Measurements from ENCODE around the gene RPUSD4. TPM values are rescaled to one million over a fixed set of nuclear protein-coding genes. Genes with fewer than 3 reads are reported as not detected.
A peak's percentile ranks its signal among the peaks of the same experiment; 100 is the strongest.

The RPUSD4 gene
- total RNA-seq, 1 donor from 2014 or later, result 7.3 TPM

DNA sequence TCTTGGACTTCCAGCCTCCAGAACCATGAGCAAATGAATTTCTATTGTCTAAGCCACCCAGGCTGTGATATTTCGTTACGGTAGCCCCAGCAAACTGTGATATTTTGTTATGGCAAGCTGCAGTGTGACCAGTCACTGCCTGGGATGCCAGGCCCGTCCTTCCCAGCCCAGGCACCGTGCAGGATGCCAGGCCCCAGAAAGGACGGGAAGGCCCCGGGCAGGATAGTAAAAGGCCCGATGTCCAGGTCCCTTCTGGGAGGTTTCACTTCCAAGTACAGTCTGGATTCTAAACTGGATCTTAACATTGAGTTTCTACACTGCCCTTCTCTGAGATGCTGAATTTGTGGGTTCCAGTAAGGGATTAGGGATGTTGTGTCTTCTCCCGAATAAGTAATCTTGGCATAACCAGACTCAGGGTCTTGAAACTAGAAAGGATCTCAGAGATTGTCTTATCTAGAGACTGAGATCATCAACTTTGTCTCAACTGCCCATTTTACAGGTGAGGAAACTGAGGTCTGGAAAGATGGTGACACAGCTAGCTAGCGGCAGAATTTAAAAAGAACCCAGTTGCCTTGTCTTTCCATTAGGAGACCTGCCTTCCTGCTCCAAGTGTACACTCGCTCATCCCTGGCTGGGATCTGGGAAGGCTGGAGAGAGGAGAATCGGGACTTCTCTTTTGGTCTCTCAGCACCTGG lies 19.9 kb downstream of the RPUSD4 start:
- intact Hi-C loops (cut with DNase I), result loop anchor here (5.0 kb wide), 1 partner anchor 249 kb away; no protein-coding TSS in a partner anchor

DNA sequence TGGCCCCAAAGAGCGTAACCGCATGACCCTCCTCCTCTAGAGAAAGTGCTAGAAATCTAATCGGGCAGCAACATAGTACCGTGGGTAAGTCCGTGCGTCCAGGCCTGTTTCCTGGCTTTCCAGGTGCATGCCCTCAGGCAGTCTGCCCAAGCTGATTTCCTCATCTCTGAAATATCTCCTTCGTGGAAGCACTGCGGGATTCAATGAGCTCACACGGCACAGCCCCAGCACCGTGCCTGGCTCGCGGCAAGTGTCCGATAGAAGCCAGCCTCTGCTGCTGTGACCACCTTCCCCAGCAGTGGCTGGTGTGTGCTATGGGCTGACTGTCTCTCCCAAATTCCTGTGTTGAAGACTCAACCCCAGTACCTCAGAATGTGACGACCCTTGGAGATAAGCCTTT lies 20.7 kb downstream of the RPUSD4 start:
- no peak overlapping the region for H3K4me3 ChIP-seq
- peaks cover 0 to 15% of the 10 kb centered on the region in 2 donors for H3K36me3 ChIP-seq
- H3K27me3 ChIP-seq, result no peaks in the 10 kb centered on the region
- no peak for DNase-seq (ENCODE audit: low spot score in 2 of 2)
- no peak overlapping the region for H3K27ac ChIP-seq
- H3K9me3 ChIP-seq, result no peaks in the 10 kb centered on the region
- H3K4me1 ChIP-seq, result no peaks in the 10 kb centered on the region
- intact Hi-C loops (cut with DNase I), result loop anchor here (5.0 kb wide), 1 partner anchor 248 kb away; no protein-coding TSS in a partner anchor
- TF ChIP-seq, protein P1, sequence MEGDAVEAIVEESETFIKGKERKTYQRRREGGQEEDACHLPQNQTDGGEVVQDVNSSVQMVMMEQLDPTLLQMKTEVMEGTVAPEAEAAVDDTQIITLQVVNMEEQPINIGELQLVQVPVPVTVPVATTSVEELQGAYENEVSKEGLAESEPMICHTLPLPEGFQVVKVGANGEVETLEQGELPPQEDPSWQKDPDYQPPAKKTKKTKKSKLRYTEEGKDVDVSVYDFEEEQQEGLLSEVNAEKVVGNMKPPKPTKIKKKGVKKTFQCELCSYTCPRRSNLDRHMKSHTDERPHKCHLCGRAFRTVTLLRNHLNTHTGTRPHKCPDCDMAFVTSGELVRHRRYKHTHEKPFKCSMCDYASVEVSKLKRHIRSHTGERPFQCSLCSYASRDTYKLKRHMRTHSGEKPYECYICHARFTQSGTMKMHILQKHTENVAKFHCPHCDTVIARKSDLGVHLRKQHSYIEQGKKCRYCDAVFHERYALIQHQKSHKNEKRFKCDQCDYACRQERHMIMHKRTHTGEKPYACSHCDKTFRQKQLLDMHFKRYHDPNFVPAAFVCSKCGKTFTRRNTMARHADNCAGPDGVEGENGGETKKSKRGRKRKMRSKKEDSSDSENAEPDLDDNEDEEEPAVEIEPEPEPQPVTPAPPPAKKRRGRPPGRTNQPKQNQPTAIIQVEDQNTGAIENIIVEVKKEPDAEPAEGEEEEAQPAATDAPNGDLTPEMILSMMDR (IDR thresholded peaks at IDR 0.05), result no peak

More for the DNA sequence above, 19.9 kb downstream of the RPUSD4 start:
- no peak overlapping the region for H3K4me3 ChIP-seq
- H3K9me3 ChIP-seq, result no peaks in the 10 kb centered on the region
- no peaks in the 10 kb centered on the region for H3K27me3 ChIP-seq
- peaks cover 0 to 21% of the 10 kb centered on the region in 2 donors for H3K36me3 ChIP-seq
- H3K27ac ChIP-seq, result peak overlapping the region in 1 of 2 donors; percentile 48
- no peaks in the 10 kb centered on the region for H3K4me1 ChIP-seq
- no peak for DNase-seq (ENCODE audit: low spot score in 2 of 2)
- TF ChIP-seq, protein P1 (IDR thresholded peaks at IDR 0.05), result no peak

DNA sequence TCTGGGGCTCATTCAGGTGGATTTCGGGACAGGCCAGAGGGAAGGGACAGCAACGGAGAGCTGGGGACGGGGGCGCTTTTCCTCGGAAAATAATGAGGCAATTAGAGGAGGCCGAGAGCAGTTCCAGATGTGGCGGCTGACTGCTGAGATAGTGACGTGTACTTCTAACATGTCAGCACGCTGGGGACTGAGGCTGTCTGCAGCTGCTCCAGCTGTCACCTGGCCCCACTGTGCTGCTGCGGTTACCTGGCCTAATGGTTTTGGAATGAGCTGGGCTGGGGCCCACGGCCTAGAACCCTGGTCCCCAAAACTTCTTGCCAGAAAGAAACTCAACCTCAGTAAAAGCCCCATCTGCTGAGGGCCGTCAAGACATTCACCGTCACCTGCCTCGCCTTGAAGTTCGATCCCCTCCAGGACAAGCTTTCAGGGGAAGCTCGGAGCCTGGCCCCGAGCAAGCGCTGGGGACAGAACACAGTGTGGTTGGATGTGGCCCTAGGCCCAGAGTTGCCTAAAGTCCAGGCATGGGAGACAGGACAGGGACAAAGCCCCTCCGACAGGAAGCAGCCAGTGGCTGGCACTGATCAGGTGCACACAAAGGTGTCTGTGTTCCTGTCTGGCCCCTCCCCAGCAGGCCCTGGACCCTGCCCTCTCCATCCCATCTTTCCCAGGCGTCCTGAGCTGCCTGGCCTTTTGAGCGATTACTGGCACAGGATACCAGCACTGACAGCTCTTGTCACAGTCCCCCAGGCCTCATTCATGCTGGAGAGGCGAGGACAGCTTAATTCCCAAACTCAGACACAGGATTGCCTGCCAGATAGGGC lies 22.1 kb downstream of the RPUSD4 start:
- TF ChIP-seq, protein P1 (IDR thresholded peaks at IDR 0.05), result no peak
- no peaks in the 10 kb centered on the region for H3K4me1 ChIP-seq
- H3K27ac ChIP-seq, result no peak overlapping the region
- intact Hi-C loops (cut with DNase I), result no loop called here
- H3K9me3 ChIP-seq, result no peaks in the 10 kb centered on the region
- H3K36me3 ChIP-seq, result peaks cover 0 to 9% of the 10 kb centered on the region in 2 donors
- no peak overlapping the region for H3K4me3 ChIP-seq
- H3K27me3 ChIP-seq, result no peaks in the 10 kb centered on the region
- DNase-seq (ENCODE audit: low spot score in 2 of 2), result no peak

- Histone ChIP-seq H3K27me3 (no peaks in the 10 kb centered on the region), H3K27ac (no peak overlapping the region), H3K9me3 (no peaks in the 10 kb centered on the region), H3K36me3 (peaks cover 0 to 9% of the 10 kb centered on the region in 2 donors), H3K4me1 (no peaks in the 10 kb centered on the region), H3K4me3 (no peak overlapping the region)
- no peak for DNase-seq (ENCODE audit: low spot score in 2 of 2)
- TF ChIP-seq, protein P1 (IDR thresholded peaks at IDR 0.05), result no peak
- intact Hi-C loops (cut with DNase I), result no loop called here
Measured at GRCh38 chr11:126188332-126189108, 22.9 kb downstream of the RPUSD4 start.

DNA sequence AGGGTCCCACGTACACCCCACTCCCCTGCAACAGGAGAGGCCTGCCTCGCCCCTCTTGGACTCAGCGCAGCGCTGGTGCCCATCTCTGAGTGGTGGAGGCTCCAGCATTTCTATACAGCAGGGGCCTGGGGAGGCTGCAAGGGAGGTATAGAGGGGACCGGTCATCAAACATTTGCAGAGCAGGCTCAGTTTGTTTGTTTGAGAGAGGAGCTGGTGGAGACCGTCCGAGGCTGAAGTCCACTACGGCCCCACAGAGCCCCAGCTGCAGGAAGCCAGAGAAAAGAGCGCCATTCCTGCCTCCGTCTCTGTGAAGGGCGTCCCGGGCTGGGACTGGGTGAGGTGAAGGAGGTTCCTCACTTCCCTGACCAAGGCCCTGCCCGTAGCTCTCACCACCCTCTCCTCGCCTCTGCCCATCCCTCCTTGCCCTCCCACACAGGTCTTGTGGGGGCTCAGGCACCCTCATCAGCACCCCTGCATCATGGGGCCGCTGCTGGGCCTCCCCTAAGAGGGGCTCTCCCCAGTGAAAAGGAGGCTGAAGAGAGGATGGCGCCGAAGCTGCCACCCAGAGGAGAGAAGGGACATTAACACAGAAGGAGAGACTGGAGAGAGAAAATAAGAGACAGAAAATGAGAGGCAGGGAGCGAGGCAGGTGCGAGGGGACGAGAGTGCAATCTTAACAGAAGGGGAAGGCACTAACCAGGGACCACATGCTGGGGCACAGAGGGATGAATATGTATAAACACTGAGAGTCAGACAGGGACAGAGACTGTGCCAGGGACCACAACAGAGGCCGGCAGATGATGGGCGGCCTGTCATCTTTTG lies 24.5 kb downstream of the RPUSD4 start:
- H3K4me1 ChIP-seq, result no peaks in the 10 kb centered on the region
- no peak overlapping the region for H3K27ac ChIP-seq
- TF ChIP-seq, protein P1 (IDR thresholded peaks at IDR 0.05), result no peak
- no peaks in the 10 kb centered on the region for H3K9me3 ChIP-seq
- no peaks in the 10 kb centered on the region for H3K27me3 ChIP-seq
- DNase-seq (ENCODE audit: low spot score in 2 of 2), result no peak
- H3K36me3 ChIP-seq, result no peaks in the 10 kb centered on the region
- intact Hi-C loops (cut with DNase I), result no loop called here
- no peak overlapping the region for H3K4me3 ChIP-seq
